Measurements from ENCODE around the gene CCNG1.
"Not testable (repeated sequence)": the region's sequence is repeated elsewhere in the genome, so short reads cannot be mapped to it uniquely, and the experiment has no call there.

Gene CCNG1, protein sequence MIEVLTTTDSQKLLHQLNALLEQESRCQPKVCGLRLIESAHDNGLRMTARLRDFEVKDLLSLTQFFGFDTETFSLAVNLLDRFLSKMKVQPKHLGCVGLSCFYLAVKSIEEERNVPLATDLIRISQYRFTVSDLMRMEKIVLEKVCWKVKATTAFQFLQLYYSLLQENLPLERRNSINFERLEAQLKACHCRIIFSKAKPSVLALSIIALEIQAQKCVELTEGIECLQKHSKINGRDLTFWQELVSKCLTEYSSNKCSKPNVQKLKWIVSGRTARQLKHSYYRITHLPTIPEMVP

DNA sequence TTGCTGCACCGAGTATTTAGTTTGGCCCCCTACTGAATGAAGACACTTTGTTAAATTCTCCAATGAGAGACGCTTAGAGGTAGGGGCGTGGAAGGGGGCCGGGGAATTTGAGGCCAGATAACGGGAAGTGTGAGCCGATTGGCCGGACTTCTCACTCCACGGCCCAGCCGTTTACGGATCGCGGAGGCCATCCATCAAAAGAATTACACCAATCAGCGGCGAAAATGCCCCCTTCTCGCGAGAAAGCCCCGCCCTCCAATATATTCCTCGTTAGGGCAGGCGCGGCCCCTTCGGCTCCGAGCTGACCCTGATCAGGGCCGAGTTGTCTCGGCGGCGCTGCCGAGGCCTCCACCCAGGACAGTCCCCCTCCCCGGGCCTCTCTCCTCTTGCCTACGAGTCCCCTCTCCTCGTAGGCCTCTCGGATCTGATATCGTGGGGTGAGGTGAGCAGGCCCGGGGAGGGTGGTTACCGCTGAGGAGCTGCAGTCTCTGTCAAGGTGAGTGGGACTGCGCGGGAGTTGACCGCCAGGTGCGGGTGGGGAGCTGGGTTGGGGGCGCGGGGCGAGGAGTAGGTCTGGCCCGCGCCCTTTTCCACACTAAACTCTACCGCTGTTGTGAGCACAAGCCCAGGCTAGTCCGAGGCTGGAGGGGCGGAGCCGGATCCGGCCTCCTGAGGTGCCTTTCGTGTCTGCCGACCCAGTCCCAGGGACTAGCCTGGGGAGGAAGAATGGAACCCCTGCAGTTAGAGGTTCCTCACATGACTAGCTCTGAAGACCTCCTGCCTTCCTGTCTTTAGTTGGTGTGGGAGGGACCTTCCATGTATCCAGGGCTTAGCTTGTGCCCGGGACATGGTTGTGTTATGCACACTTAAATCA lies at the start of gene CCNG1:
TSS of gene CCNG1 (plus strand) at position 287 of the 874 bp plus-strand sequence. CDS start 1,662 bp downstream, outside the sequence.
- DNase-seq, result peak; percentile 95

DNA sequence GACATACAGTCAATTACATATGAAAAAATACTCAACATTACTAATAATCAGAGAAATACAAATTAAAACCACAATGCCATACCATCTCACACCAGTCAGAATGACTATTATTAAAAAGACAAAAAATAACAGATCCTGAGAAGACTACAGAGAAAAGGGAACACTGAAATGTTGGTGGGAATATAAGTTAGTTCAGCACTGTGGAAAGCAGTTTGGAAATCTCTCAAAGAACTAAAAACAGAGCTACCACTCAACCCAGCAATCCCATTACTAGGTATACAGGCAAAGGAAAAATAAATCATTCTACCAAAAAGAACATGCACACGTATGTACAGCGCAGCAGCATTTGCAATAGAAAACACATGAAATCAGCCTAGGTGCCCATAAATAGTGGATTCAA lies 41.6 kb upstream of the CCNG1 start:
- no peak for DNase-seq

DNA sequence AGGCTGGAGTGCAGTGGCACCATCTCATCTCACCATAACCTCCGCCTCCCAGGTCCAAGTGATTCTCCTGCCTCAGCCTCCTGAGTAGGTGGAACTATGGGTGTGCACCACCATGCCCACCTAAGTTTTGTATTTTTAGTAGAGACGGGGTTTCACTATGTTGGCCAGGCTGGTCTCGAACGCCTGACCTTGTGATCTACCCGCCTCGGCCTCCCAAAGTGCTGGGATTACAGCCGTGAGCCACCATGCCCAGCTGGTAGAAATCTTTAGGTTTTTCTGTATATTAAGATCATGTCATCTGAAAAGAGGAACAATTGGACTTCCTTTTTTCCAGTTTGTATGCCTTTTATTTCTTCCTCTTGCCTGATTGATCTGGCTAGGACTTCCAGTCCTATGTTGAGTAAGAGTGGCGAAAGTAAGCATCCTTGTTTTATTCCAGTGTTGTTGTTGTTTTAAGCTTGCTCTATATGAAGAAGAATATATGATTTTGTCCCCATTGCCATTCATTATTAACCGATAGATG lies 40.5 kb upstream of the CCNG1 start:
- DNase-seq, result not testable (repeated sequence)

DNA sequence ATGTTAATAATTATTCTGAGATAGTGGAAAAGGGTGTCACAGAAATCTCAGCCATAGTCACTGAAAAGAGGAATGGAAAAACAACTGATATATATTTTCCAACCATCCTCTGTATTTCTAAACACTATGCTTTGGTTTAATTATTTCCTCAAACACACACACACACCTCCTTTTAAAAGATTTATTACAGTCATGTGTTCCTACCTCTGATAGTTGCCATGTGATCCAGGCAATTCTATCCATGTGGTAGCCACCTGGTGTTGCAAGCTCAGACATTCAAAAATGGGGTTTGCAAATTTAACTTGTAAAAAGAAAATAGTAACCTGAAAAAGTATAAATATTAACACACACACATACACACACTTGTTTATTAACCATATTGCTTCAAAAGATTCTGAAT lies 40.0 kb upstream of the CCNG1 start:
- no peak for DNase-seq

DNA sequence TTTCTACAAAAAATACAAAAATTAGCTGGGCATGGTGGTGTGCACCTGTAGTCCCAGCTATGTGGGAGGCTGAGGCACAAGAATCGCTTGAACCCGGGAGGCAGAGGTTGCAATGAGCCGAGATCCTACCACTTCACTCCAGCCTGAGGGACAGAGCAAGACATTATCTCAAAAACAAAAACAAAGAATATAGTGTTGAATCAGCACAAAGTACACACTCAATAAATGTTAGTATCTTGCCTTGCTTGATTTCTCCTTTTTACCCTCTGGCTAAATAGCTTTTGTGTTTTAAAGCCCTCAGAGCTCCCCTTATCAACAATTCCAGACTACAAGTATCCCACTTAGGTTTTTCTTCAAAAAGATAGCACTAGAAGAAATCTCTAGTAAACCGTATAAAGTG lies 37.5 kb upstream of the CCNG1 start:
- no peak for DNase-seq

DNA sequence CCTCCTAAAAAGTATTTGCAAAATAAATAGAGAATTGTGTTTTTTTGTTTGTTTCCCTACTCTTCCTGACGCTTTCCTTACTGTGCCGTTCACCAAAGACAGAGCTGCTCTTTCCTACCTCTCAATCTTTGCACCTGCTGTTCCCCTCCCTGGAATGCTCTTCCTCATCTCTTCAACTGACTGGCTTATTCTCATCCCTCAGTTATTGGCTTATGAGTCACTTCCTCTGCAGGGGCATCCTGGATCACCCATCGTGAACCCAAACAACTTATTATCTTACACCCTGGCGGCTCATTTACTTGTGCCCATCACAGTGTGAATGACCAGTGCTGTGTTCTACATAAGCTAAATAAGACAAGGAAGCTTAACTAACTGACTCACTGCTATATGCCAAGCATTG lies 36.1 kb upstream of the CCNG1 start:
- DNase-seq, result no peak

DNA sequence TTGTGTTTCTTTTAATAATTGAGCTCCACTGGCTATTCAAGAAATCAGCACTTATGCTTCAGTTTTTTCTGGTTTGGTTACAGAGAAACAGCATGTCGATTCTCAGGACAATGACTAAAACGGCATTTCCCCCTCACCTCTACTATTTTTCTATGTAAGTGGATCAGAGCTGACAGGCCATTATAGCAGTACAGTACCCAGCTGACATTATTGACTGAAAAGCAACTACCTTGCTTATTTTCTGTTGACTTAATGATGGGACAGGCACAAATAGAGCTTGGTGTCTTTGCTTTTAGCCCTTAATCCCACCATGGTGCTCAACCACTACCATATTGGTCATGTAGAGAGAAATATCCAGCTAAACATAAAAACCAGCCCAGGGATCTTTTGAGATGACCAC lies 35.4 kb upstream of the CCNG1 start:
- no peak for DNase-seq

DNA sequence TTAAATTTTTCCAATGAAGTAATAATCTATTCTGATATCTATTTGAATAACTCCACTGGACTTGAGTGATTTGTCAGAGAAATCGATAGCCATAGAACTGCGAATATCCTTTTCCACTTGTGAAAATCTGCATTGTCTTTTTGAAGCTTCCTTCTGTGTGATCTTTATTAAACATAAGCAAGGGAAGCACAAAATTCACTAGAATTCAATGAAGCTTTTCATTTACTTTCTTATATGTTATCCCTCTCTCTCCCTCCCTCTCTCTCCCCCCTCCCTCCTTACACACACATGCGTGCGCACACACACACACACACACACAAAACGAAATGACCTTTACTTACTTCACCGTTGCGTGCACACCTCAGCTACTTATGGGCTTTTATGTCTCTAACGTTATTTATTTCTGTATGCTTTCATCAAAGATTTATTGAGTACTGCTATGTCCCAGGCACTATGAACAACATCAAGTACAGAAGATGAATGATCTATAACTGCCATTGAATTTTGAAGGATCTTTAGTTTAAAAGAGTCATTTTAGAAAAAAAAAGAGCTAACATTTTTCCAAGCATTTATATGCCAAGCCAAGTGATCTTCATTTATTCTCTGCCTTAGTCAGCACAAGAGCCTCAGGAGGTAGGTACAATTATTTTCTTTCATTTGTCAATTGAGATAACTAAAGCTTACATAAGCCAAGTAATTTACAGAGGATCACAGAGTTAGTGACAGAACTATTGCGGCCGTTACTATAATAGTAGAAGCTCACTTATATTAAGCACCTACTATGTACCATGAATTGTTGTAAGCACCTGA lies 32.8 kb upstream of the CCNG1 start:
- DNase-seq, result no peak

DNA sequence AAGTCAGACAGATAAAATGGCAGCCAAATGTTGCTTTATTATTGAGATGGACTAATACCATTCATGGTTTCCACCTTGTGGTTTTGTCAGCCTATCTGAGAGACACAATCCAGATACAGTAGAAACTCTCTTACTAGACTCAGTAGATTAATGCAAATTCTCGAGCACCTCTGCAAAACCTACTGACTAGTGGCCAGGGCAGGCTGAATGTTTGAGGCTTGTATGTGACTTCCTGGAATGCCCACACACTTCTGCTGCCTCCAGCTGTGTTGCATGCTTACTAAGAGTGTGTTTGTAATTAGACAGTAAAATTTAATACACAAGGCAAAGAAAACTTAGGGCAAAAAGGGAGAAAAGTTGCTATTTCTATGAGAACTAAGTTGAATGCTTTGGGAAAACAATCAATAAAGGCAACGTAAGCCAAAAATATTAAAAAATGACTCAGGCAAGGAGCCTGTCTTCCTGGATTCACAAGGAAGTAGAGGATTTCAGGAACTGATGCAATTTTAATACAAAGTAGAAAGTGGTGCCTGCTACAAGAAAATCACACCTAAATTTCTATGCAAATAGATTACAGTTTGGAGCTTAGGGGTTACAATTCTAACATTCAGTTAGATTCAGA lies 30.2 kb upstream of the CCNG1 start:
- DNase-seq, result no peak

DNA sequence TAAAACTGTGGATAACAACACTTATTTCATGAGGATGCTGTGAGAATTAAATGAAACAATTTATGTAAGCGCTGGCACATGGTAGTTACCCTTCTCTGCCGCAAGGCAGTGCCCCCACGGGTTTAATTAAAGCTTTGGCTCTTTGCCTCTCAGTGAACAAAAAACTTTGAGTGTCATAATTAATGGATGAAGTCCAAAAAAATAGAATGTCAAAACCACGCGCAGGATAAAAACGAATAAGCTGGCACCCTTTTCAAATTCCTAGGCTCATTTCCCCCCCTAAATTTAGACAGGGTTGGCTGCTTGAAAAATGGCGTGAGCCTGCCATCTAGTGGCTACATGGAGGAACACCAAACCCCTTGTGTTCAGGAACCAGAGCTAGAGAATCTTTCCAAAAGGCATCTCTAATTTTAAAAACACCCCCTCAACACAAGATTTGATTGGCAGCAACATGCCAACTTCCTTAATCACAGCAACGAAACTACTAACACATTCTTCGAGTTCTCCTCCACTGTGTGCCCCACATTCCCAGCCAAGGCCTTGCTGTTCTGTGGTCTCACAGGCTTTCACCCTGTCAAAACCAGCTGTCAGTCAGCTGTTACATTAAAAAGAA lies 29.0 kb upstream of the CCNG1 start:
- no peak for DNase-seq

DNA sequence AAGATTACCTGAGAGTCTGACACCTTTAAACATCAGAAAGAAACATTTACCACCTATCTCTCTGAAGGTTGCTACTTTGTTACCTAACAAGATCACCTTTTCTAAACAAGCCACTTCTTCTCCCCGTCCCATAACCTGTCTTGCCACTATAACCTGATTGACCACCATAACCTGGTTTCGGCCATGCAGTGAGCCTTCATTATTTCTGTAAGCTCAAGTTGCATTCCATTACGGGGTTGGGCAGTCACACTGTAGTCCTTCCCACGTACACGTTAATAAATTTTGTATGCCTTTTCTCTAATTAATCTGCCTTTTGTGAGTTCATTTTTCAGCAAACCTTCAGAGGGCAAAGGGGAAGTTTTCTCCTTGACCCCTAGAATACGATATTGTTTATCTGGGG lies 28.0 kb upstream of the CCNG1 start:
- DNase-seq, result no peak

DNA sequence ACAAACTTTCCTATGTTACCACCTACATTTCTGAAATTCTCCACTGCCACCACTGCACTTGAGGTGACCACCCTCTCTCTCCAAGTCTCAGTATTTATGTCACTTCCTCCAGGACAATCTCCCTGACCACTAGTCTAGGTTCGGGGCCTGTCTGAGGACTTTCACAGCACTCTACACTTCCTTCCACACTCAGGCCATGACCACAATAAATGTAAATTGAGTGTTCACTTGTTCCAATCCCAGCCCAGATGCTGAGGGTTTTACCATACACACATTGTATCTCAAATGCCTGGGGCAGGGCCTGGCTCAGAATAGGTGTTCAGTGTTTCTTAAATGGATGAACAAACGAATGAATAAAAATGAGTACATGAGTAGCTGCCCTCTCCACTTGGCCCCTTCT lies 26.9 kb upstream of the CCNG1 start:
- DNase-seq, result no peak

DNA sequence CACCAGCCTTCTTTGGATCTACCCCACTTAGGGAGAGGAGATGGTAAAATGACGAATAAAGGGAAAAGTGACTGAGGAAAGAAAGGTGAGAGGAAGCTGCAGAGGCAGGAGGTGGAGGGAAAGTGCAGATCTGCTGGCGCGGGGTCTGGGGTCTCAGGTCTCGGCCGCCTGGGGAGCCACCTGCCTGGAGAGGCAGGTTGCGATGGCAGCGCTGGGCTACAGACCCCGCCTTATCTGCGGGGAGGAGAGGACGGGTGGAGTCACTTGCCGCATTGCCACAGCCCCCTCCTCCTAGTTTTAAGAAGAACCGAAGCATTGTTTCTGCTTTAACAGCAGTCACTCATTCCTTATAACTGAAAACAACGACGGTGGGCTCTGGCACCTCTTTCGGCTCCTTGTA lies 21.7 kb upstream of the CCNG1 start:
- not testable (repeated sequence) for DNase-seq

DNA sequence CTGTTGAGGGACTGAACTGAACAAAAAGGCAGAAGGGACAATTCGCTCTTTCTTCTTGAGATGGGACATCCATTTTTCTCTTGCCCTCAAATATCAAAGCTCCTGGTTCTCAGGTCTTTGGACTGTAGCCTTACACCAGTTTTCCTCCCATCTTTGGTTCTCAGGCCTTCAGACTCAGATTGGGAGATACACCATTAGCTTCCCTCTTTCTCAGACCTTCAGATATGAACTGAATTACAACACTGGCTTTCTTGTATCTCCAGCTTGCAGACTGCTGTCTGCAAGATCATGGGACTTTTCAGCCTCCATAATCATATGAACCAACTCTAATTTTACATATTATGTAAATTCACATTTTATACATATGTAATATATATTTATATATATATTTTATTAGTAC lies 12.6 kb upstream of the CCNG1 start:
- DNase-seq, result no peak

DNA sequence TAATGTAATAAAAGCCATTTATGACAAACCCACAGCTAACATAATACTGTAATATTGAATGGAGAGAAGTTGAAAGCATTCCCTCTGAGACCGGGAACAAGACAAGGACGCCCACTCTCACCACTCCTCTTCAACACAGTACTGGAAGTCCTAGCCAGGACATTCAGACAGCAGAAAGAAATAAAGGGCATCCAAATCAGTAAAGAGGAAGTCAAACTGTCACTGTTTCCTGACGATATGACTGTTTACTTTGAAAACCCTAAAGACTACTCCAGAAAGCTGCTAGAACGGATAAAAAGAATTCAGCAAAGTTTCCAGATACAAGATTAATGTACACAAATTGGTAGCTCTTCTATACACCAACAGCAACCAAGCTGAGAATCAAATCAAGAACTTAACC lies 11.3 kb upstream of the CCNG1 start:
- DNase-seq, result not testable (repeated sequence)

DNA sequence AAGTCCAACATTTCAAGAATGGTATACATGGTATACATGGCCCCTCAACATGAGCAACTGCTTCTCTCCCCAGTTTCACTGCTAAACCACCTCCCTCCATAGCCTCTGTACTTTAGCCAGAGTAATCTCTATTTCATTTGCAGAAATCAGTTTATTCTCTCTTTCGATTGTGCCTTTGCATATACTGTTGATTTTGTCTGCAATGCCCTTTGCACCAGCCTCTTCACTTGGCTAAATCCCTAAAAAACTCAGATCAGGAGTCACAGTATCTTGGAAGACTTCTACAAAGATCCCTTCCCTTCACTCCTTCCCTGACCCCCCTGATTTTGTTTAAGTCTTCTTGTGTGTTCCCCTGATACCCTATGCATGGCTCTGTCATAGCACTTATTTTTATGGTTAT lies 4.9 kb upstream of the CCNG1 start:
- no peak for DNase-seq

DNA sequence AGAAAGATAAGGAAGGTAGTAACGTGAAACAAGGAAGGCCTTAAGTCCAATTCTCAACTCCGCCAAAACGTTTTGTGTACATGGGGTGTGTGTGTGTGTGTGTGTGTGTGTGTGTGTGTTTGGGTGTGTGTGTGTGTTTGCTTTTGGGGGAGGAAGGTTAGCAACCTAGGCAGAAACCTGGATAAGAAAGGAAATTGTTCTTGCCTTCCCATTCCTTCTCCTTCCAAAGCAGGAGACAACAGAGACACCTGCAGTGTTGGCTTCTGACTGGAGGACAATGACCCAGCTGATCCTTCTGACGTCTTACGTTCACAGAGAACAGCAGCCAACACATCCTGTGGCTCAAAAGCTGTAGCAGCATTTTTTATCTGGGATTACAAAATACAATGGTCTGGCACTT lies 4.1 kb upstream of the CCNG1 start:
- DNase-seq, result no peak

DNA sequence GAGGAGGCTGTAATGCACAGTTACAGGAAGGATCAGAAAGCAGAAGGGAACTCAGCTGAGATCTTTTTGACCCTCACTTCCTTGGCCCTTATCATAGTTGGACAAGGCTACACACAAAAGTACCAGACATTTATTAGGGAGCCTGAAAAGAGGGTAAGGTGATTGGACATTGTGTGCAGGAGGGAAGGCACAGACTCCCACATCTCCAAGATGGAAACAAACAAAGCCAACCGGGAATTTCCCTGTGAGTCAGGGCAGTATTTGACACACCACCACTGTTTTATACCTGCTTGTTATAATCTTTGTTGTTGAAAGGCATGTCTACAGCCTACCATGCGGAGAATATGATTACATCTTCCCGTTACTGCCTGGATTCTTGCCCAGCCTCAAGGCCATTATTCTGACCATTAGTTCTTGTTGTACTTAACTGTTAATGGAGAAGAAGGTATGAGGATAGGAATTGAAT lies 3.0 kb upstream of the CCNG1 start:
- no peak for DNase-seq

DNA sequence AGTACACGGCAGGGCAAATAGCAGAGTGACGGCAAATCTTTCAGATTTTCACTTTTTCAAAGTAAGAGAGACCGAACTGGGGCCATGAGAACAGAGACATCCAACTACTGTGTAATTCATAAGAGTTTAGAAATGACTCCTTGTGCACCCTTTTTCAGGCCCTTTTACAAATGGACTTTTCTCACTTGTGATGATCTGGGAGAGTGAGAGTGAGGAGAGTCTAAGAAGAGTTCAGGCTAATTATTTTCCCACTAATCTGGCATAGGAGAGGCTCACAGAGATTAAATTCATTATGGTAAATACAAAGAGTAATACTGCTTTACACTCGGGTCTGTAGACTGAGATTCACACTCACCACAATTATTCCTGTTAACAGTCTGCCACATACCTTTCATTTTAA lies 880 bp upstream of the CCNG1 start:
- DNase-seq, result no peak

DNA sequence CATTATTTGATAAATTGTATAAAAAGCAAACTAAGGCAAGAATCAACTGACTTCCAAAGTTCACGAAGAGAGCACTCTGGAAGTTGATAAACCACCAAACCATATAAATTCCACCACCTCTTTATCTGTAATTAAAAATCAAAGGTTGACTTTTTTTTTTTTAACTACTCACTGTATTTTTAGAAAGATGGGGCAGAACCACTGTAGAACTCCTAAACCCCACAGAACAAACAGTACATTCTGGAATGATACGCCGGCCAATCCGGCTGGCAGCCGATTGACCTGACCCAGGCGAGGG lies 435 bp upstream of the CCNG1 start:
- DNase-seq, result no peak

DNA sequence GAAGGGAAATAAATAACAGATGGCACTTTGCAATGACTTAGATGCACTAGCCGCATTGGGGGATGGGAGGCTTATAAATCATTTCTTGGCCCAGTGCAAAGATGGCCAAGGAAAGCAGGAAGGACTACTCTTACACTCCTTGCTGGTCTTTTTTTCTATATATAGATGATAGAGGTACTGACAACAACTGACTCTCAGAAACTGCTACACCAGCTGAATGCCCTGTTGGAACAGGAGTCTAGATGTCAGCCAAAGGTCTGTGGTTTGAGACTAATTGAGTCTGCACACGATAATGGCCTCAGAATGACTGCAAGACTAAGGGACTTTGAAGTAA lies 1.7 kb downstream of the CCNG1 start:
- DNase-seq, result no peak

DNA sequence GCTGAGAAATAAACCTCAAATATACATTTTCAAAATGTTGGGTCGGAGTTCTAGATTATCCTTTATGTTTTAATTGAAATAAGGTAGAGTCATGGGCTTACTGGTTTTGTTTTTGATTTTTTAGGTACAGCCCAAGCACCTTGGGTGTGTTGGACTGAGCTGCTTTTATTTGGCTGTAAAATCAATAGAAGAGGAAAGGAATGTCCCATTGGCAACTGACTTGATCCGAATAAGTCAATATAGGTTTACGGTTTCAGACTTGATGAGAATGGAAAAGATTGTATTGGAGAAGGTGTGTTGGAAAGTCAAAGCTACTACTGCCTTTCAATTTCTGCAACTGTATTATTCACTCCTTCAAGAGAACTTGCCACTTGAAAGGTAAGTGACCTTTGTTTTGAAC lies 3.6 kb downstream of the CCNG1 start:
- no peak for DNase-seq

DNA sequence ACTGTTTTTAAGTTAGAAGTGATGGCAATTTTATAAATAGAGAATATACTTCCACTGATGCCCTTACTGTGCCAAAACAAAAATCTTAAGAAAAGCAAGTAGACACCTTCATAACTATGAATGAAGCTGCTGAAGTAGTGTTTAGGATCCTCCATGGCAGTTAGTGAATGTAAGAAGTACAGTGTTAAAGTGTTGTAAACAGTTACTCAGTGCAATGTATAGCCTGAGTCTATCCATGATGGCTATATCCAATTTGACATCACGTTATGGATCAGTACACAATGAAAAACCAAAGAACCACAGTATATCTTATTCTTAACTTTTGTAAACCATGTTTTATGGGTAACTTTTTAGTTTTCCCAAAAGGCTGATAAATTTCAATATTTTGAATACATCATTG lies 7.1 kb downstream of the CCNG1 start:
- DNase-seq, result no peak

All from amniotic stem cell (primary cell).